GM18502 (cell line): Measurements from ENCODE around the gene RAB20.
"Not testable (repeated sequence)": the region's sequence is repeated elsewhere in the genome, so short reads cannot be mapped to it uniquely, and the experiment has no call there.

Experiments
- ATAC-seq: cut with Tn5 transposase; IDR thresholded peaks from one replicate; pipeline ENCODE4 v1.9.1; 2021; ENCODE audit warnings: mild to moderate bottlenecking; ENCODE audit not compliant: unreplicated experiment, poor library complexity

The RAB20 gene

DNA sequence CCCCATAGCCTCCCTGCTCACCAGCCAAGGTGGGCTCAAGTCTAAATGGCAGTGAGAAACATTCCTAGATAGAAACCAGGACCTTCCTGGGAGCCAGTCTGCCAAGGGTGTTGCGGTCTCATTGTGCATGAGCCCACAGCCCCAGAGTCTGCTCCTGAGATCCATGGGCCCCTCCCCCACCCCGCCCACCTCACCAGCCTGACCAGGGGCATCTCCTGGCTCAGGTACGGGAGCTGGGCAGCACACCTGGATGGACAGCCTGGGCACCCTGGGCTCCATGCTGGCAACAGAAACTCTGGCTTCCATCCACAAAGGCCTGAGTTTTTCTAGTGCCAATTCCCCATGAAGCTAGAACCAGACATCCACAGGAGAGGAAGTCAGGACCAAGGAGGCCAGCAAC, 65.6 kb downstream of the RAB20 start:
- no peak for ATAC-seq

- ATAC-seq = no peak
Measured at GRCh38 chr13:110495376-110495775, 66.1 kb downstream of the RAB20 start.

DNA sequence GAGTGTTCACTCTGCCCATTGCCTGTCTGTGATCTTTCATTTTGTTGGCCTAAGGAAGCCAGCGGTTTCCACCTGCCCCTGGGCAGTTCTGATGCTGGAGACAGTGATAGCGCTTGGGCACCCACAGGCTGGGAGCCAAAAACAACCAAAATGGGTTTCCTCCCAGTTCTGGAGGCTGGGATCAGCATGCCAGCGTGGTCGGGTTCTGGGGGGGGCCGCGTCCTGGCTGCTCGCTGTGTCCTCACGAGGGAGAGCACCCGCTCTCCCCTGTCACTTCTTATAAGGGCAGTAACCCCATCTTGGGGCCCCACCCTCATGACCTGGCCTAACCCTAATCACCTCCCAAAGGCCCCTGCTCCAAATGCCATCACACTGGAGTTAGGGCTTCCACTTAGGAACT, 67.9 kb downstream of the RAB20 start:
- no peak for ATAC-seq

GRCh38 chr13:110492679-110493593, 68.6 kb downstream of the RAB20 start:
- ATAC-seq = no peak

- ATAC-seq = no peak
Measured at GRCh38 chr13:110491869-110492678, 69.4 kb downstream of the RAB20 start.

DNA sequence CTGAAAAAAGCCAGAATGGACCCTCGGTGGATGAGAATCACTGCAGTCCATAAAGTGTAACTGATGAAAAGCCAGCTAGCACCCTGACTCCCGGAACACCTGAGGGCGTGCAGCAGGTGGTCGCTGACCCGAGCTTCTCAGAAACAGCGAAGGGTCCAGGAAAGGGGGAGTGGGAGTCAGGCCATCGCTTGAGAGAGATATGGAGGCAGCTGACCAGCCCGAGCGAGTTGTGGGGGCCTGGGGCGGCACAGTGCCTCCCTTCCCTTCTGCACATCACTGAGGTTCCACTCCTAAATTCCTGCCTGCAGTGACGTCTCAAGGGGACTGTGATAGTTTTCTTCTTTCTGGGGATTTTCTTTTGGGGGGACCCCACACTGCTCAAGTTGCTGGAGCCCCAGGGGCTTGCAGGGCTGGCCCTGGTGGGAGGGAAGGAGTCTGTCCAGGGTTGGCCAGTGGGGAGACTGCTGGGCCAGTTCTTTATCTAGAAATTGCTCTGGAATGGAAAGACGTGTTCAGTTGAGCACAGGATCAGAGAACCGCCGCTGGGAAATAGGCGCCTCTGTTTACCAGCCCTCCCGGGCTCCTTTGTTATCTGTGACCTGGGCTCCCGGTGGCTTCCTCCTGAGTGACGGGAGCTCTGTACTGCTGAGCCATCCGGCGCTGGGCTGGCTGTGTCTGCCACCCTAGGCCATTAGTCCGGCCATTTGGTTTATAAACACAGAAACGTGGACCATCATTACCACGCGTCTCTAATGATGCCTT, 71.3 kb downstream of the RAB20 start:
- ATAC-seq = no peak

DNA sequence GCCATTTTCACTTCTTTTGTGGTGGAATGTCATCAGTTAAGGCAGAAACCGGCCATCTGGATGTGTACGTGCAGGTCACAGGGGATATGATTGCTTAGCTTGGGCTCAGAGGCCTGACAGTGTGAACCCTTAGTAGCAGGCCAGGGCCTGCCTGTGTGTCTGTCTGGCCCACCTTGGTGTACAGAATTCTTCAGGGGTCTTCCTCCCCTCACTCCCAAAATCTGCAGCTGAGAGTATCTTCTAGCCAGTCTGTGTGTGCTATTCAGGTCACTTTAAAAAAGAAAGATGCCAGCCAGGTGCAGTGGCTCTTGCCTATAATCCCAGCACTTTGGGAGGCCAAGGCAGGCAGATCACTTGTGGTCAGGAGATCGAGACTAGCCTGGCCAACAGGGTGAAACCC, 74.6 kb downstream of the RAB20 start:
- ATAC-seq = not testable (repeated sequence)

- no peak for ATAC-seq
Measured at GRCh38 chr13:110486061-110486715, 75.3 kb downstream of the RAB20 start.

GRCh38 chr13:110485604-110486003, 75.9 kb downstream of the RAB20 start:
- no peak for ATAC-seq

DNA sequence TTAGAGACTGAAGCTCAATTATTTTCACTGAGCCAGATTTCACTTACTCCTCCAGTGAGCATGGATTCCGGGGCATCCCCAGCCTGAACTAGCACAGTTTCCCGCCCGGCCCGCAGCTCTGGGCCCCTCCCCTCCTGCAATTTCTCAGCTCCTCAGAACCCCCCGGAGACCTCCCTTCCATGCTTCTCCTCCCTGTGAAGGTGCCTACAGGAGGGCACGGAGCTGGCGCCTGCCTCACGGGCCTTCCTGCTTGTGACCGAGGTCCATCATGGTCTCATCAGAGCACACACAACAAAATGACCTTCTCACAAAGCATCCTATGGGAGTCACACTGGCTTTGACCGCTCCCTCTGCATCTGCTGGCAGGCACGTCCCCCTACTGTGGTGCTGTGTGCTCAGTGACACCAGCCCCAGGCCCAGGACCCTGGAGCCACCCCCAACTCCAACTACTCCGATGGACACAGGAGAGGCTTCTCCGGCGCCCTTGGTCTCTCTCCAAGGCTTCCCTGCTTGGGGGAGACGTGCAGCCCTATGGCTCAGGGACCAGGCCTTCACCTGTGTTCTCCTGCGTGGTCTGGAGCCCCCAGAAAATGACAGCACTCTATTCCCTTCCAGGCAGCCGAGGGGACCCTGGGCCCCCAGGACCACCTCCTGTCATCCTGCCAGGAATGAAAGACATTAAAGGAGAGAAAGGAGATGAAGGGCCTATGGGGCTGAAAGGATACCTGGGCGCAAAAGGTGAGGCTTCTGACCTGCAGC, 77.1 kb downstream of the RAB20 start:
- no peak for ATAC-seq

GRCh38 chr13:110483386-110483968, 78.0 kb downstream of the RAB20 start:
- ATAC-seq = no peak

GRCh38 chr13:110480161-110480560, 81.4 kb downstream of the RAB20 start:
- no peak for ATAC-seq

DNA sequence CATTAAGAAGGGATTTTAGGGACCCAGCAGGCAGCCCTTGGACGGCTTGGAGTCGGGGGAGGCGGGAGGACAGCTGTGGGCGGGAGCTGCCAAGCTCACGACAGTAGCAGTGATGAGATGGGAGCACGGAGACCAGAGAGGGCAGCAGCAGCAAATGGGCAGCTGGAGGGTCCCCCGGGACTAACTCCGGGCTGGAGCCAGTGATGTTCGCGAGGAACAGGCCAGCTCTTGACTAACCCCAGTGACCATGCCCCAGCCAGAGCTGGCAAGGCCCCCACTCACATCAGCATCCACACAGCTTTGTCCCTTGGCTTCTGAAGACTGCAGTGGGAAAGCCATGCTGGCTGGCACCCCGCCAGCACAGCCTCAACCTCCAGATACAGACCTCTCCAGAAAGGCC, 81.9 kb downstream of the RAB20 start:
- no peak for ATAC-seq

- no peak for ATAC-seq
Measured at GRCh38 chr13:110479215-110479545, 82.3 kb downstream of the RAB20 start.

DNA sequence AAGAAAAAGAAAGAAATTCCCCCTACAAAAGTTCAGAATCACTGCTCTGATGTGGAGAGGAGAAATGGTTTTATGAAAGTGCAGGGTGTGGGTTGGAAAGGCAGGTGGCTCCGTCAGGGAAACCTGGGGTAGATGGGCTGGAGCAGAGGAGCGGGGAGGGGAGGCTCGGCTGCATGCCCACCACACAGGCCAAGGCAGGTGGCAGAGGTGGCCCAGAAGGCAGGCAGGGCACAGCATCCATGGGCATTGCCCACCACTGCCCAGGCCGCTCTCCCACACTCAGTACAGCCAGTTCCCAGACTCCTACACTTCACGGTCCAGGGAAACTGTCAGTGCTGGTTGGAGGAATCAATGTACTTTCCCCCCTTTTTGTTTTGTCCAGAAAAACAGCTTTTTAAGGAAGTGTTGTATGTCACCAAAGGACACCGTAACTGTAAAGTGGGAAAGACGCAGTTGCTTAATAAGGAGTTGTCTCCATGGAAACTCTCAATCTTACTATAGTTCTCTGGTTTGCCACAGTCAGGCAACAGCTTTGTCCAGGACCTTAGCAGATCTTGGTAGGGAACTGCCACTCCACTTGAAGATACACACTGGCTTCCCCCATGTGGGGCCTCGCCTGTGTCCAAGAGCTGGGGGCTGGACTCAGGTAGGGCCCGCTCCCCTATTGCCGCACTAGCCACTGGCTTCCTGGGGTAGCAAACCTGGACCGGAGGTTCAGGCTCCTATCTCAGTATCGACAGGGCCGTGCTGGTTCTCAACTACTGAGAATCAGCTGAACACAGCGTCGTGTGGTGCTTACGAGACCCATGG, 82.9 kb downstream of the RAB20 start:
- ATAC-seq = no peak

- no peak for ATAC-seq
Measured at GRCh38 chr13:110477706-110478245, 83.7 kb downstream of the RAB20 start.

DNA sequence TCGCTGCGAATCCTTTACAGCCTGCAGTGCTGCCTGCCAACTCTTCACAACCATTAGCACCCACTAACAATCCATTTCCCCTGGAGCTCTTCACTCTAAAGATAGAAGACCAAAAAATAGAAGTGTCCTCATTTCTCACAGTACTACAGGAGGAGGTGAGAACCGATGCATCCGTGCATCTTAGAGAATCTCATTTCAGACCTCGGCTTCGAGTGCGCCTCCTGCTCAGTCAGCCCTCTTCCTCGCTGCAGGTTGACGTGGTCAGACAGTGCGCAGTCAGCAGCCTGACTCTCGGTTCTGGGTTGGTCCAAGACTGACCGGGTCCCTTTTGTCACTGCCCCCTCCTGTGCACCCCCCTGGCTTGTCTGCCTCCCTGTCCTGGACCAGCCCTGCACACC, 85.3 kb downstream of the RAB20 start:
- no peak for ATAC-seq

DNA sequence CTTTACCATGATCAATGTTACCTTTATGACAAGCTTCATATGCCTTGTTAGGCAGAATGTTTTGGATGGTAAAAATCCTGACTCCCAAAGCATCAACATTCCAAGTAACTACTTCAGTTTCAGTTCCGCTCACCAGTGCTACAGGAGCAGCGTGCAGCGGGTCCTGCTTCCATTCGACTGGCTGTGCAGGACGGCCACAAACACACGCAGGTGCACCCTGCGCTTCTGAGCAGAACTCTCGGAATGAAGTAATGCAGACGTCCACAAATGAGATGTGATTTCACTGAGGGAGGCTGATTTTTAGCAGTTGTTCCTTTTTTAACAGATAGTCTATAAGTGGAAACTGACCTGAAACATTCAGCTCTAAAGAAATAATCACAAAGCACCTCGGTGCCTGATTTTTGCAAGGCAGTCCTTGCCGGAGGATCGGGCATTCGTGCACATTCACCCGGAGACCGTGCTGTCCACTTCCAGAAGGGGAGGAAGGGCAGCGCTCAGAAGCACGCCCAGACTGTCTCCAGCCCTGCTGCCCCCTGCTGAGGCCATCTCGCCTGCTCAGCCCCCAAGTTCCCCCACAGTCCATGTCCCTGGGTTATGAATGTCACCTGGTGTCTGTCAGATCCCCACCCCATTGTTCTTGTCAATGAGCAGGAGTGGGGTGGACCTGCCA, 85.8 kb downstream of the RAB20 start:
- ATAC-seq = no peak
